HL-60 (cell line): Measurements from ENCODE around the gene ZBTB7B.

Experiments
- DNase-seq, 2 experiments: peaks; one replicate each; pipeline ENCODE4 v3.0.0-alpha.2; 2010 to 2020; ENCODE audit warnings: low read depth in 1 of 2, low spot score in 1 of 2
- H3K27ac ChIP-seq: fragments of 250-450 bp; sonication (Bioruptor Pico); replicated peaks from 2 replicates; pipeline ENCODE4 v1.5.1; 2020; ENCODE audit warnings: mild to moderate bottlenecking, moderate library complexity
- H3K27me3 ChIP-seq: fragments of 250-450 bp; sonication (Bioruptor Pico); 2 replicates; pipeline ENCODE4 v1.5.1; 2021; ENCODE audit warnings: mild to moderate bottlenecking, moderate library complexity; ENCODE audit not compliant: insufficient read depth, poor library complexity, severe bottlenecking
- H3K4me3 ChIP-seq: replicated peaks from 2 replicates; pipeline ENCODE4 v1.5.1; 2011; ENCODE audit warnings: mild to moderate bottlenecking, control low read depth, low read length; ENCODE audit not compliant: insufficient read depth
- CTCF ChIP-seq: IDR thresholded peaks from one replicate; pipeline ENCODE4 v1.5.1; 2011; ENCODE audit warnings: low read length, control low read depth, inconsistent platforms; ENCODE audit not compliant: insufficient read depth
- GABPA ChIP-seq: IDR thresholded peaks from 2 replicates; pipeline ENCODE4 v1.6.1; 2012; ENCODE audit warnings: low read depth
- POLR2AphosphoS5 ChIP-seq: IDR thresholded peaks from 2 replicates; pipeline ENCODE4 v1.6.1; 2012; ENCODE audit warnings: low read depth
- SPI1 ChIP-seq: IDR thresholded peaks from 2 replicates; pipeline ENCODE4 v1.6.1; 2012; ENCODE audit warnings: low read depth, mild to moderate bottlenecking, borderline replicate concordance
- TF ChIP-seq, protein P1 (sequence below): IDR thresholded peaks from 2 replicates; pipeline ENCODE4 v1.6.1; 2012; ENCODE audit warnings: low read depth; ENCODE audit not compliant: insufficient replicate concordance

Gene ZBTB7B

GRCh38 chr1:155003766-155004351 is 1.3 kb downstream of the ZBTB7B start:
- Histone ChIP-seq H3K4me3 (peak overlapping the region; percentile 72), H3K27ac (peak overlapping the region; percentile 94), H3K27me3 (no peaks in the 10 kb centered on the region)
- TF ChIP-seq GABPA: peak; percentile 28; the same call in 1 of the 2 replicates
- TF ChIP-seq, protein P1, sequence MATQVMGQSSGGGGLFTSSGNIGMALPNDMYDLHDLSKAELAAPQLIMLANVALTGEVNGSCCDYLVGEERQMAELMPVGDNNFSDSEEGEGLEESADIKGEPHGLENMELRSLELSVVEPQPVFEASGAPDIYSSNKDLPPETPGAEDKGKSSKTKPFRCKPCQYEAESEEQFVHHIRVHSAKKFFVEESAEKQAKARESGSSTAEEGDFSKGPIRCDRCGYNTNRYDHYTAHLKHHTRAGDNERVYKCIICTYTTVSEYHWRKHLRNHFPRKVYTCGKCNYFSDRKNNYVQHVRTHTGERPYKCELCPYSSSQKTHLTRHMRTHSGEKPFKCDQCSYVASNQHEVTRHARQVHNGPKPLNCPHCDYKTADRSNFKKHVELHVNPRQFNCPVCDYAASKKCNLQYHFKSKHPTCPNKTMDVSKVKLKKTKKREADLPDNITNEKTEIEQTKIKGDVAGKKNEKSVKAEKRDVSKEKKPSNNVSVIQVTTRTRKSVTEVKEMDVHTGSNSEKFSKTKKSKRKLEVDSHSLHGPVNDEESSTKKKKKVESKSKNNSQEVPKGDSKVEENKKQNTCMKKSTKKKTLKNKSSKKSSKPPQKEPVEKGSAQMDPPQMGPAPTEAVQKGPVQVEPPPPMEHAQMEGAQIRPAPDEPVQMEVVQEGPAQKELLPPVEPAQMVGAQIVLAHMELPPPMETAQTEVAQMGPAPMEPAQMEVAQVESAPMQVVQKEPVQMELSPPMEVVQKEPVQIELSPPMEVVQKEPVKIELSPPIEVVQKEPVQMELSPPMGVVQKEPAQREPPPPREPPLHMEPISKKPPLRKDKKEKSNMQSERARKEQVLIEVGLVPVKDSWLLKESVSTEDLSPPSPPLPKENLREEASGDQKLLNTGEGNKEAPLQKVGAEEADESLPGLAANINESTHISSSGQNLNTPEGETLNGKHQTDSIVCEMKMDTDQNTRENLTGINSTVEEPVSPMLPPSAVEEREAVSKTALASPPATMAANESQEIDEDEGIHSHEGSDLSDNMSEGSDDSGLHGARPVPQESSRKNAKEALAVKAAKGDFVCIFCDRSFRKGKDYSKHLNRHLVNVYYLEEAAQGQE: no peak
- peak; percentile 54; the same call in 1 of the 2 replicates for TF ChIP-seq POLR2AphosphoS5
- peak in 1 of 2 experiments; percentile 70 for DNase-seq

DNA sequence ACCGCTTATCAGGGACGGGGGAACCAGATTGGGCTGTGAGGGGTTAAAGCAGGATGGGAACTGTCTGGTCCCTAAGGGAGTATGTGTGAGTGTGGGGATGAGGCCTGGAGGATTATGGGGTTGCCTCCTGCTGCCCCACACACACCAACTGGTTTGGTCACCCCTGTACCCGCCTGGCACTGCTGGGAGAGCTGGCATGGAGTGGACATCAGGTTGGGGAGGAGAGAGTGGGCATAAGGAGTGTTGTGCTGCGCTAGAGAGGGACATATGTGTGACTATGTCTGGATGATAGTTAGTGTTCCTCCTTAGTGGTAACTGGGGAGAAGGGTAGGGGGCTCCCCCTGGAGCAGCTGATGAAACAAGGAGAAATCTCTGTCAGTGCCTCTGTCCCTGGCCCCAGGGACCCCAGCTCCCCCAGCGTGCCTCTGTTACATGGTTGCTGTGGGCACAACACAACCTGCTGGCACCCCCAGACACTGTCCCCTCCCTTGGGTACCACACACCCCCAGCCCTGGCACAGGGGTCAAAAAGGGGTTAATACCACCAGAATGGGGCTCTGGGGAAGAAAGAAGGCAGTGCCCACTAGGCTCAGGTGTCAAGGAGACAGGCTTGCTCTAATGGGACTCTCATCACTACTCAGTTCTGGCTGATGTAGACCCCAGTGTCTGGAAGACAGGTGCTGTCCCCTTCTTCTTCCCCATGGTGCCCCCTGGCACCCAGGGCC is 1.9 kb downstream of the ZBTB7B start:
- TF ChIP-seq GABPA (no peak), SPI1 (no peak), CTCF (no peak), POLR2AphosphoS5 (no peak; the same call in 1 of the 2 replicates)
- TF ChIP-seq, protein P1: no peak
- peak in 1 of 2 experiments; percentile 71 for DNase-seq
- Histone ChIP-seq H3K27ac (peak overlapping the region; percentile 94), H3K4me3 (peak overlapping the region; percentile 72), H3K27me3 (no peaks in the 10 kb centered on the region)

GRCh38 chr1:155005076-155006011 is 2.7 kb downstream of the ZBTB7B start:
- TF ChIP-seq CTCF (no peak), POLR2AphosphoS5 (no peak), SPI1 (no peak), GABPA (no peak)
- TF ChIP-seq, protein P1: no peak
- Histone ChIP-seq H3K27me3 (no peaks in the 10 kb centered on the region), H3K27ac (peak overlapping the region; percentile 94), H3K4me3 (peak overlapping the region; percentile 72)
- peak; percentile 76 to 81 for DNase-seq
